Activated T-cell treated with anti-CD3 and anti-CD28 coated beads for 1 hour (primary cell): ENCODE data around the gene LRRC8E.

ENCODE experiments used
- DNase-seq: peaks from one replicate; pipeline ENCODE4 v3.0.0-alpha.2; 2020; ENCODE audit warnings: low read depth

Gene LRRC8E

GRCh38 chr19:7932276-7932929, 44.1 kb downstream of the LRRC8E start:
- DNase-seq, result no peak

GRCh38 chr19:7932930-7933300, 44.6 kb downstream of the LRRC8E start:
- DNase-seq, result no peak

- DNase-seq, result no peak
Observed at GRCh38 chr19:7933411-7933810, 45.1 kb downstream of the LRRC8E start.

- DNase-seq, result no peak
Observed at GRCh38 chr19:7933828-7934725, 45.8 kb downstream of the LRRC8E start.

GRCh38 chr19:7934766-7935165, 46.5 kb downstream of the LRRC8E start:
- DNase-seq, result no peak

GRCh38 chr19:7940841-7941240, 52.5 kb downstream of the LRRC8E start:
- no peak for DNase-seq

GRCh38 chr19:7941895-7942596, 53.7 kb downstream of the LRRC8E start:
- DNase-seq, result no peak

GRCh38 chr19:7942981-7943443, 54.7 kb downstream of the LRRC8E start:
- no peak for DNase-seq

GRCh38 chr19:7943444-7944176, 55.3 kb downstream of the LRRC8E start, which contains the start of gene TIMM44:
Gene TIMM44, minus strand, starts transcription at chr19:7943666. Its CDS starts 15 bp downstream, at chr19:7943651.
- peak; percentile 96 for DNase-seq

GRCh38 chr19:7944177-7944761, 56.0 kb downstream of the LRRC8E start:
- DNase-seq, result peak; percentile 85

GRCh38 chr19:7947939-7948338, 59.6 kb downstream of the LRRC8E start:
- DNase-seq, result no peak
